Subcutaneous adipose tissue (tissue), 4 donors: Measurements from ENCODE around the gene GSPT1. TPM values are rescaled to one million over a fixed set of nuclear protein-coding genes. Genes with fewer than 3 reads are reported as not detected.

Source experiments
- total RNA-seq, 4 donors: library from RNA; depleted of rRNA; stranded (reverse); fragments of >200 nt; gene quantifications; one replicate each; pipeline ENCODE4 v1.1.0, GENCODE V29; 2016
- TF ChIP-seq, protein P1 (sequence below): fragments of 450-650 bp; IDR thresholded peaks from one replicate; pipeline ENCODE4 v1.5.1; 2016; ENCODE audit warnings: low read depth, mild to moderate bottlenecking, control low read depth, antibody characterized with exemption, moderate library complexity

GSPT1 gene
- total RNA-seq, 4 donors from 2014 or later: 62.6 to 102 (median 77.4) TPM

DNA sequence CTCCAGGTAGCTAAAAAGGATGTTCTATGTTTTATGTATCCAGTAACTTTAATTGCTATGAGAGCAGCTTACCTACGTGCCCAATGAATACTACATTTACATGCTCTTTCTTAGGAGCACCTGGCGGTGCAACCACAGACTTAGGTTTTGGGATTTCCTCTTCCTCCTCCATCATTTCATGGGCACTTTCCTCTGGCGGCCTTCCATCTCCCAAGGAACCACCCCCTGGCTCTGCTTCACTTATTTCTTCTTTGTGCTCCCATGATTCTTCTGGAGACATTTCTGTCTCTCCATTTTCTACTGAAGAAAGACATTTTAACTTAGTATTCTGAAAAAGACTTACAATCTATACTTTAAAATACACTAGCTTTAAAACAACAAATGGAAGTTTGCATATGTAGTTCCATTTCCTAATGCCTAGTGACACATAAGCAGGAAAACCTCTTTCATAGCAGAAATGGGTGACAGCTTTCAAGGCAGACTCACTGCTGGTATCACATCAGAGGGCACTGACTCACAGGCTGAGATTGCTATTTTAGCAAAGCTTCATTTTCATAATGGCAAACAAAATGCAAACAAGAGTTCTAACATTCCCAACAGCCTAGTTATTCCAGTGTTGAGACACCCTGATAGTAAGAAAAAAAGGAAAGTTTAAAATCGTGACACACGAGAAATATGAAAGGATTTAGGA, 19.1 kb downstream of the GSPT1 start:
- TF ChIP-seq, protein P1, sequence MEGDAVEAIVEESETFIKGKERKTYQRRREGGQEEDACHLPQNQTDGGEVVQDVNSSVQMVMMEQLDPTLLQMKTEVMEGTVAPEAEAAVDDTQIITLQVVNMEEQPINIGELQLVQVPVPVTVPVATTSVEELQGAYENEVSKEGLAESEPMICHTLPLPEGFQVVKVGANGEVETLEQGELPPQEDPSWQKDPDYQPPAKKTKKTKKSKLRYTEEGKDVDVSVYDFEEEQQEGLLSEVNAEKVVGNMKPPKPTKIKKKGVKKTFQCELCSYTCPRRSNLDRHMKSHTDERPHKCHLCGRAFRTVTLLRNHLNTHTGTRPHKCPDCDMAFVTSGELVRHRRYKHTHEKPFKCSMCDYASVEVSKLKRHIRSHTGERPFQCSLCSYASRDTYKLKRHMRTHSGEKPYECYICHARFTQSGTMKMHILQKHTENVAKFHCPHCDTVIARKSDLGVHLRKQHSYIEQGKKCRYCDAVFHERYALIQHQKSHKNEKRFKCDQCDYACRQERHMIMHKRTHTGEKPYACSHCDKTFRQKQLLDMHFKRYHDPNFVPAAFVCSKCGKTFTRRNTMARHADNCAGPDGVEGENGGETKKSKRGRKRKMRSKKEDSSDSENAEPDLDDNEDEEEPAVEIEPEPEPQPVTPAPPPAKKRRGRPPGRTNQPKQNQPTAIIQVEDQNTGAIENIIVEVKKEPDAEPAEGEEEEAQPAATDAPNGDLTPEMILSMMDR: no peak

DNA sequence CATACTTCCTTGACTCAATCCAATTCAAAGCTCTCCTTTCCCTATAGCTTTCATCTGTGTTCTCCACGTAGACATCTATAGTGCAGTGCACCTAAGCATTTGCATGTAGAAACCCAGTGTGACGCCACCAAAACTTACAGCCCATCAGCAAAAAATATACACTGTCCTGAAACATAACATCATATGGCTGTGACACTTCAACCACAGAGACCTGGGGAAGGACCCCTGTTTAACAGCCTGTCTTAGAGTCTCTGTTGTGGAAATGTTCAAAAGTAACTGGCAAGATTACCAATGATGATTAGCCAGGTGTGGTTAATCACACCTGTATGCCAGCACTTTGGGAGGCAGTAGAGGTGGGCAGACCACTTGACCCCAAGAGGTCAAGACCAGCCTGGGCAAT, 22.2 kb downstream of the GSPT1 start:
- TF ChIP-seq, protein P1: no peak

DNA sequence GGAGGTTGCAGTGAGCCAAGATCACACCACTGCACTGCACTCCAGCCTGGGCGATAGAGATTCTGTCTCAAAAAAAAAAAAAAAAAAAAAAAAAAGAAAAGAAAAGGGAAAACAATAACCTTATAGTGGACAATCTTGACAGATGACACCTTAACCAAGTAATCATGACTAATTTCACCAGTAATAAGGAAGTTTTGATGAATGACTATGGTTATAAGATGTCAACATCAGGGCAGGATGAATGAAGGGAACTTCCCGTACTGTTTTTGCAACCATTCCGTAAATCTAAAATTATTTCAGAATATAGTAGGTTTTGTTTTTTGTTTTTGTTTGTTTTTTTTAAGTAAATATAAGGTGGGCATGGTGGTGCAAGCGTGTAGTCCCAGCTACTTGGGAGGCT, 23.0 kb downstream of the GSPT1 start:
- TF ChIP-seq, protein P1: no peak

DNA sequence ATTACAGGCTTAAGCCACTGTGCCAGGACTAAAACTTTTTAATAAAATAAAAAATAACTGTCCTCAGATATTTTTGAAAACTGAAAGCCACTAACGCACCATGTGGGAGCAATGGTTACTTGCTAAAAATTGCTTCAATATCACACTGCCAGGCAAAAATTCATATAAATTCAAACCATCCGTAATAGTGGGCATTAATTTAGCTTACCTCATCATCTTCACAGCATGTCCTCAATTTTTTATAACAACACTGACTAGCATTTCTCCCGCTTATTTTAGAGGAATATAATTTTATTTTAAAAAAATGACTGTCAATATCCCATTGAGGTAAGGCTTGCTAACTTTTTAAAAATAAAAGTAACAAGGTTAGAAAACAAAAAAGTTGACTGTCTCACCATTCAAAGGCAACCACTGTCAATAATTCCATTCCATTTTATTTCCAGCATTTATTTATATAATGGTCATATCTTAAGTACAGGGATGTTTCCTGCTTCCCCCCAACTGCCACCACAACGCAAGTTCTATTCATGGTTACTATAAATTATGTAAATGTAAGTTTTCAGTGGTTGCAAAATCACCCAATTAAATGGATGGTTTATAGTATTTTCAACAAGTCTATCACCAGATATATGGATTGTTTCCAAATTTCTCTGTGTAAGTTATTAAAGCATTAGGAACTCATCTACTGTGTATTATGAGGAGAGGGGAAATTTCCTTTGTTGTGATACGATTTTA, 25.4 kb downstream of the GSPT1 start:
- TF ChIP-seq, protein P1: no peak

DNA sequence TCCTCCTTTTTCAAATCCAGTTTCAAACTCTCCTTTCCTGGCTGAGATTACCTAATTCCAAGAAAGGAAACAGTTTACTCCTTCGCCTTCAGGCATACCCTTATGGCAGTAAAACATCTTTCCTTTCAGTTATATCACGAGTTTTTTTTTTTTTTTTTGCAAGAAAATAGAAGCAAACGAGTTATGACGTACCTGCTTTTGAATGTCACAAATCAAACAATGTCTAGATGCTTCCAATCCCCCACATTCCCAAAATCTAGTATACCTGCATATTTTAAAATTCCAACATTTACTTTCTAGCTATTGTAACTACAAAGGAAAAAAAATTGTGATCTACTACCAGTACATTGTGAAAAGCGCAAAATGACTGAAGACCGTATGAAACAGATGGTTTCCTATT, 28.9 kb downstream of the GSPT1 start:
- TF ChIP-seq, protein P1: no peak

DNA sequence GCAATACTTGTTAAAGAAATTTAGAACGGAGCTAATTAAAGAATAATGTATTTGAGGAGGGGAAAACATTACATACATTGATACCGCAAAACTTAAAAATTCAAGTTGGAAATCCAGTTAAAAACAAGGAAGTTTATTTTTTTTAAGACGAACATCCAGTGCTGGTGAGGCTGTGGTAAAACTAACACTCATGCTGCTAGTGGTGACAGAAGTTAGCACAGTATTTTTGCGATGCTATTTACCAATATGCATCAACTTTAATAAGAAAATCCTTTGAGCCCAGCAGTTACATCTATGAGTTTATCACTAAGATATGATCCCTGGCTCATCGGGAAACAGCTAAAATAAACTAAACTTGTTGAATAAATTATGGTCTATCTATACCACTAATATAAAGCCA, 31.7 kb downstream of the GSPT1 start:
- TF ChIP-seq, protein P1: no peak

DNA sequence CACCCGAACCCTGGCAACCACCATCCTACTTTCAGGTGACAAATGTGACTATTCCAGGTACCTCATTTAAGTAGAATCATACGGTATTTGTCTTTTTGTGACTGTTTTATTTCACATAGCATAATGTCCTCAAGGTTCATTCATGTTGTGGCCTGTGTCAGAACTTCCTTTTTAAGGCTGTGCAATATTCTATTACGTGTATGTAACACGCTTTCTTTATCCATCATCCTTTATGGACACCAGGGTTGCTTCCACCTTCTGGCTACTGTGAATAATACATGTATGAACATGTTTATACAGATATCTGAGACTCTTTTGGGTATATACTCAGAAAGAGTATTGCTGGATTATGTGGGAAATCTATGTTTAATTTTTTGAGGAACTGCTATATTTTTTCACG, 35.7 kb downstream of the GSPT1 start:
- TF ChIP-seq, protein P1: no peak
